NCI-H128 (cell line): ENCODE results near the gene CENPP.

ENCODE experiments used
- DNase-seq: peaks from one replicate; lab custom pipeline; 2025; ENCODE audit not compliant: unreplicated experiment; lab: John Stamatoyannopoulos, UW

CENPP gene

DNA sequence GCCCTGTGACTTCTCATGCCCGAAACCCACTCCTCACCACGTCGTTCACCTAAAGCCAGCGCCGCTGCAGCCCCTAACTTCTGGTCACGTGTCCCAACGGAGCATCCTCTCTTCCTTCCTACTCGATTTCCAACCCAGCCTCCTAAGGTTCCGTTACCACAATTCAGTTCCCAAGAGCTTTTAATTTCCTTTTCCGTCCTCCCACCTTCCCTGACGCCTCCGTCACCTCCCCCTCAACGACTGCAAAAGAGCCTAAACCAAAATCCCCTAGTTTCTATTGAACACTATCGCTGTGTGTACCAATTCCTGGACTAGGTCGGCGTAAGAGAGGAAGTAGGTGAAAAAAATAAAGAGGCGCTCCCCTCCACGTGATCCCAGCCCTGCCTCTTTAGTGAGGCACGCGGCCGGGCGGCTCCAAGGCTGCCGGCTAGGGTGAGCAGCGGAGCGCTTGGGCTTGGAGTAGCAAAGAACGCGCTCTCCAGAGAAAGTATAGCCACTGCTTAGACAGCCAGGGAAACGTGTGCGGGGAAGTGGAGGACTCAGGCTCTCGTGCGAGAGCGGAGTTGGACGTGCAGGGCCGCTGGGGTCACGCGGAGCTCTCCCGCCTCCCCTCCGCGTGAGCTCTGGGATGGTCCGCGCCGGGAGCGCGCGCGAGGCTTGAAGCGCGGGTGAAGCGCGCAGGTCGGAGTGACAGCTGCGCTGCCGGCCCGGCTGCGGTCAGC is at the start of gene CENPP, which contains the start of gene NOL8:
Gene CENPP, plus strand, starts transcription at position 685 of the 722 bp plus-strand sequence.
Gene NOL8, minus strand, starts transcription at position 82 of the 722 bp plus-strand sequence. CDS start 1,189 bp downstream, outside the sequence.
- DNase-seq, result peak; percentile 71

DNA sequence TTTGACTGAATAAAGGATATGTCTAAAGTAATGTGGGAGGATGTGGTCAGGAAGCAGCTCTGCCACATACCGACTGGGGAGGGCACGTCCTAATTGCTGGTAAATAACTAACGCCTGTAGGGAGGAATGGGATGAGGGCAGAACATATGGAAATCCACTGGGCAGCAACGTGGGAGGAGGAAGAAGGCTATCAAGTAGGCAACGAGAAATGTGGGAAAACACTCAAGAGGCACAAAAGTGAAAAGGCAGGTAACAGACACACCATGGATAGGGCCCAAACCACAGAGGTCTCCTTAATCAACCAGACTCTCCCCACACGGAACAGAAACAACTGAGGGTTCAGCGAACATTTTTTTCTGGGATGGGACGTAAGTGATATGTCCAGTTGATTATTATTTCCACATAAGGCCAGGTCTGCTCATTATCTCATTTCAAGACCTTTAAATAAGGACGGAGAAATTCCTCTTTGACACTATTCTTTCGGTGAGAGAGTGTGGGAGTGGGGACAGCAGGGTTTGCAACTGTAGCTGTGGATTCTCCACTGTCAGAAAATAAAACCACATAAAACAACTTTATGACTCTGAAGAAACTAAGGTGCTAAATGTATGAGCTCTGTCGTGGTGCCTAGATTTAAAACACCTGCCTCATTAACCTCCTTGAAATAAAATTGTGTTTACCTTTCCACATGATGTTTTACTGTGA is 49.3 kb upstream of the CENPP start:
- no peak for DNase-seq

DNA sequence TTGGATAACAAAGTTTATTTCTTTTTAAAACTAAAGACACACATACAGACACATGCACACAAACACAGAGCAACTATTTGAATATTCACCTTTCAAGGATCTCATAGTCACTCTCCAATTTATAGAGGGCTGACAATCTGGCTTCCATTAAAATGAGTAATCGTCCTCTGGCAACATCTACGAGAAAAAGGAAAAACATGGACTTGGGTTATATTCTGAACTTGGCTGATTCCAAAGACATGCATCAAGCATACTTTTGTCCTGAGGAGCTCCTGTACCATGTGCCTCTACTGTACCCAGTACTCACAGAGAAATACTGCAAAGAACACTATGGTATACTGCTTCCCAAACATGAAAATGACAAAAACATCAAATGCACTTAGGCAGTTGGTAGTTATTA is 47.6 kb upstream of the CENPP start:
- DNase-seq, result no peak

DNA sequence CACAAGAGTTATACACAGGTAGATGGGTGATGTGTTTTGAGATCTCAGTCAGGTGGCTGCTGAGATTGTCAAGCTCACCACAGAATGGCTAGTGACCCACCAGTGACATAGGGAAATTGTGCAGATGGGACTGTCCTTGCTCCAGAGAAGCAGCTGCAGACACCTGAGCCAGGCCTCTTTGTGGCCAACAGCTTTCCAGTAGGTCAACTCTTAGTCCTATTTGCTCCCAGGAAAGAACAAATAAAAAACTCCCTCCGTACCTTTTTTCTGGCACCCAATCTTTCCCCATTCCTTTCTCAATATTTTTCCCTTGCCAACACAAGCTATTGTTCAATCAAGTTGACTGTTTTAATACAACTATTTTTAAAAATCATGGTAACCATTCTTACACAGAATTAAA is 46.5 kb upstream of the CENPP start:
- DNase-seq, result no peak

DNA sequence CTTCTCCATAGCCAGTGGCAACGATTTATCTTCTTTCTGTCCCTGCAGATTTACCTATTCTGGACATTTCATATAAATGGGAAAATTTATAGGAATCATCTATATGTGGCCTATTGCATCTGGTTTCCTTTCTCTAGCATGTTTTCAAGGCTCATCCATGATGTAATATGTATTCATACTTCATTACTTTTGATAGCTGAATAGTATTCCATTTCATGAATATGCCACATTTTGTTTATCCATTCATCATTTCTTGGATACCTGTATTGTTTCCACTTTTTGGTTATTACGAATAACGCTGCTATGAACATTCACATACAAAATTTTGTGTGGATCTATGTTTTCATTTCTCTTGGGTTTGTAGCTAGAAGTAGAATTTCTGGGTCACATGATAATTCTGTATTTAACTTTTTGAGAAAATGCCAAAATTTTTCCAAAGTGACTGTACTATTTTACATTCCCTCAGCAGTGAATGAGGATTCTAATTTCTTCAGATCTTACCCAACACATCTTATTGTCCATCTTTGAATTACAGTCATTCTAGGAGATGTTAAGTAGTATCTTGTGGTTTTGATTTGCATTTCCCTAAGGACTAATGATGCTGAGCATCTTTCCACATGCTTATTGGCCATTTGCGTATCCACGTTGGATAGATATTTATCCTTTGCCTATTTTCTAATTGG is 35.9 kb upstream of the CENPP start:
- DNase-seq, result no peak

DNA sequence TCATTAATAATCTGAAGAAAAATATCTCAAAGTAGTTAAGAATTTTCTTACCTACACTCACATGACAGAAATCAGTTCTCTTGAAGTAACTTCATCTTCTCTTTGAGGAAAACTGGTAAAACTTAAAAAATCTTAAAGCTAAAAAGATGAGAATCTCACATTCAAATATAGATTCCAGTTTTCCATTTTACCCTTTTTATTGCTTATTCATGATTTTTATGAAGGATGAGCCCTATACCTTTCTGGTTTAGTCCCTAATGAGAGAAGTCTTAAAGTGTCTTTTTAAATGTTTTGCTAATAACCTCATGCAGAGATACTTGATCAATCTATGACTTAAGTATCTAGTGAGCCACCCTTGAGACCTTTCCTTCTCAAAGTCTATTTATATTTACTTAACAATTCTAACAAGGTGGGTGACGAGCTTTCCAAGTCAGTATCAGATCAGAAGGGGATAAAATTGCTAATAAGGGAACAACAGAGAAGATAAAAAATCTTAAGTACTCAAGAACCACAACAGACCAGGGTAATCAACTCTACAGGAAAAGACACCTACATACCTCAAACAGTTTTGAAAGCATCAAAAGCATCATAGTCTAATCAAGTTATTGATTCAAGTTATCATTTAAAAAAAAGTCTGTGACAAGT is 34.8 kb upstream of the CENPP start:
- DNase-seq, result no peak

DNA sequence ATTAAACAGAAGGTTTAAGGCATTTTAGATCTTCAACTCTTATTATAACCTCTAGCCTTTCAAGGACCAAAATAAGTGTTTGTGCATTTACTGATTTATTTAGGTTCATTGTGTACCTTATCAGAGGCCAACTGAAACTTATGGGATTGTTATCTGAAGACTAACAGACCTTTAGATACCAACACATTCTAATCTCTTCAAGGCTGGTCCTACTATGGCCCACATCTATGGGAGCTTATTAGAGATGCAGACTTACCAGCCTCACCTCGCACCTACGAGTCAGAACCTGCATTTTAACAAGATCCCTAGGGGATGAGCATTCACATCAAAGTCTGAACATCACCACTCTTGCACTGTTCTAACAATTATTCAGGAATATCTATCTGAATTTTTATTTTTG is 34.2 kb upstream of the CENPP start:
- no peak for DNase-seq

DNA sequence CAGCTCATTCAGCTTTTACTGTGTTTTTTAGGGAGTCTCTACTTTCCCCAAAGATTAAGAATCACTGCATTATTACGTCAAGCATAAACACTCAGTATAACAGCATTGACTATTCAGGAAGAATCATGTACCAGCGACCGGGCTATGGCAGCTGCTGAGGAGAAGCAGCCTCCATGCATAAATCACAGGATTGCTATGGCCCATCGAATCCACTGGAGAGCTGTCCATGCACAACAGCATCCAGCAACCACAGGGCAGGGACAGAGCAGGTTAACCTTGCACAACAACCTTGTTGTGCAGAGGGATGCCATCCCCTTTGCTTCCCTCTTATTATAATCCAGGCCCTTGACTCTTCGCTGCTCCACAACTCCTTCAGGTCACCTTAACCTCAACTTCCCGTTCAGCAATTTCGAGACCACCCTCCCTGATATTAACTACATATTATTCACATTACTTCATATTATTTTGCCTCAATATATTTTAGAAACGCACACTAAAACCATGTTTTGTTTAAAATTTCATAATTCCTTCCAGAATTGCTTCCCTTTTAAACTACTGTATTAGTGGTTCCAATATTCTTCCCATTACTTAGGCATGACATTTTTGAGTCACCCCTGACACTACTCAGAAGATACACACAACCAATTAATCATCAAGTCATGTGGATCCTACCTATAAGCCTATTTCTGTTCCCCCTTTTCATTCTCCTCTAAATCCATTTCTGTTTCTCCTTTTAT is 33.2 kb upstream of the CENPP start:
- DNase-seq, result no peak

DNA sequence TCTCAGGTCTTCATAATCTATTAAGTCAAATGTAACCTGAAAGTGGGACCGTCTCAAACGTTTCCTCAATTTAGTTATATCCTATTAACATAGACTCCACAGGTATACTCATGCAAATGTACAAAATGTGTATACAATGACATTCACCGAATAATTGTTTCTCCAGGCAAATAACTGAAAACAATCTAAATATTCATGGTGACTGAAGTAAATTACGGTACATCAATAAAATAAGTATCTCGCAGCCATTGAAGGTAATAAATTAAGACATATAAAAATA is 32.7 kb upstream of the CENPP start:
- no peak for DNase-seq

DNA sequence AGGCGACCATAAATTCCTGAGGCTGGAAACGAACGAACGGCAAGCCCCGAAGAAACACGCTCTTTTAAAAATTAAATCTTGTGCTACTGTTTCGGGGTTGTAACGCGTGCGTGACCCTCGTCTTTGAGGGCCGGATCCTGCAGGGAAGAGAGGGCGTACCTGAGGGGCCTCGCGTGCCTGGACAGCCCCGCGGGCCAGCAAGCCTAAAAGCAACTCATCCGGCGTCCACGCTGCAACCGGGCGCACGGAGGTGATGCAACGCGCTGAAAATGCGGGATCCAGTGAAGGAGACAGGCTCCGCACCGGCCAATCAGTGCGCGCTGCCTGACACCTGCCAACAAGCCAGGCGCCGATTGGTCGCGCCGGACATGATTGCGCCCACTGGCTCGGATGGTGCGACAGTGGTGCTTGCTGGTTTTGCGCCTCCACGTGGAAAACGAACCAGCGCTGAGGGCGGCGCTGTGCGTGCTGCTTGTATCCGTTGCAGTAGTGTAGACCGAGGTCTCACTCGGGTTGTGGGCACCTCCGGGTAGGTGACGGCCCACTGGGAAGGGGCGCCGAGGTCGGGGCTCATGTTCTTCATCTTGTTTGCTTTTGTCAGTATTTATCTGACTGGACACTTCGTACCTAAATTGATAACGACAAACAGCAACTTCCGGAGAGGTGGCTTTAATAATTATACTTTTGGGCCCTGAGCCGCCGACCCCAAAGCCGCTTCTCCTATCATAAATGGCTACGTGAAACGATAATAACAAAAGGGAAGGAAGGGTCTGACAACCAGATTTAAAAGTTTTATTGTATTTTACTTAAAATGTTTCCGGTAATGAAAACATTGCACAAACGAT is 32.1 kb upstream of the CENPP start, which contains the start of gene IARS1:
Gene IARS1, minus strand, starts transcription at position 246 of the 845 bp plus-strand sequence. CDS start 4,278 bp downstream, outside the sequence.
- DNase-seq, result peak; percentile 96

DNA sequence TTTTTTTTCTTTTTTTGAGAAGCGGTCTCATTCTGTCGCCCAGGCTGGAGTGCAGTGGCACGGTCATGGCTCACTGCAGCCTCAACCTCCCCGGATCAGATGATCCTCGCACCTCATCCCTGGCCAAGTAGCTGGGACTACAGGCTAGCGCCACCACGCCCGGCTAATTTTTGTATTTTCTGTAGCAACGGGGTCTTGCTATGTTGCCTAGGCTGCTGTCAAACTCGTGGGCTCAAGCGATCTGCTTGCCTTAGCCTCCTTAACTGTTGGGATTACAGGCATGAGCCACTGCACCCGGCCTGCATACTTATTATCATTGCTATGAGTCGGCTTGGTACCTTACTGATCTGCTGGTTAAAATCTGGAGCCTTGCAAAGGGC is 31.5 kb upstream of the CENPP start:
- no peak for DNase-seq

DNA sequence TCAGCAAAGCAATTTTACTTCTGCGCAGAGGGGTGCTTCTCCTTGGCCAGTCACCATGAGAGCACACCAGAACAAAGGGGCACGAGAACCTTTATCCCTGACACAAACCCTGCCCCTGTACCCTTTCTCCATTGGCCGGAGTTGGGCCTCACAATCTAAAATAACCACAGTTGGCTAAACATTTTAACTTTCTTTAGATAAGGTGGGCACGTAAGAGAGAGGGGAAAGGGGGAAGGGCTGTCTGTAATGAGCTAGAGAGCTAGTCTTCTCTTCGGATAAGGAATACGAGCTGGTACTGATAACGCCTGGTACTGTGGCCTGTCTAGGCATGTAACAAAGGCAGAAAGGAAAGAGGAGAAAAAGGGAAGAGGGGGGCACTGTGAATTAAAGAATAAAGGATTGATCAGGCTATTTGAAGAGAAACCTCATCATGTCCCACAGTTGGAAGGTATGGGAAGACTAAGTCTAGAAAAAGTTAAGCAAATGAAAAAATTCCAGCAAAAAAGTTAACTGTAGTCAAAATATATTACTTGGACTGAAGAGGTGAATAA is 30.4 kb upstream of the CENPP start:
- DNase-seq, result no peak

DNA sequence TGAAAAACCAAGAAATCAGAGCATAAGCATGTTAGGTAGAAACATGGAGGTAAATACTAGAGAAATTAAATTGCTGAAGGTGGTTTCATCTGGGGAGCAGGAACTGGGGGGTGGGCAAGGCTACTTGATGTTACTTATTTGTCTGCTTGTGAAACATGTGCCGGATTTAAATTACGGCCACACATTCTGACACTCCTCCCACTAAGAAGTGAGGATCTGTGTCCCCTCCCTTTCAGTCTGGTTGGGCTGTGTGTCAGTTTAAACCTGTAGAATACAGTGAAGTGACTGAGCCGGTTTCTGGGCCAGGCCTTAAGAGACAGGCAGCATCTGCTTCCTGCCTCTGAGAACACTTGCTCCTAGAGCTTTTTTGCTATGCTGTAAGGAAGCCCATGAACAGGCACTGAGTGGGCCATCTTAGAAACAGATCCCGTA is 29.9 kb upstream of the CENPP start:
- DNase-seq, result no peak

DNA sequence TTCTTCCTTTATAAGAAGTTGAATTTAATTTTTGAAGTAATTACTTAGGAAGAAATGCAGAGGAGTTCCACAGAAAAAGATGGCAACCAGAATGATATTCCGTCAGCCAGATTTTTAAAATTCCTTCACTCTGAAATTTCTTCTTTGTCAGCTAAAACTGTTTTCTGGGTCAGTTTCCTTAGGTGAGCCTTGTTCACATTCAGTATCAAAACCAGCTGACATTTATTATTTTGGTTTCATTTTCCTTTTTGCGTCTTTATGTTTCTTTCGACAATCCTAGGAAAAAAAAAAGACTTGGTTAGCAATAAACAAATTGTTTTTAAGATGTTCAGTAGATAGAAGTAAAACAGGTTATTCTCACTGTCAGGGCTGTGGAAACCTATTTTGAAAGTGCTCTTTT is 28.1 kb upstream of the CENPP start:
- no peak for DNase-seq

DNA sequence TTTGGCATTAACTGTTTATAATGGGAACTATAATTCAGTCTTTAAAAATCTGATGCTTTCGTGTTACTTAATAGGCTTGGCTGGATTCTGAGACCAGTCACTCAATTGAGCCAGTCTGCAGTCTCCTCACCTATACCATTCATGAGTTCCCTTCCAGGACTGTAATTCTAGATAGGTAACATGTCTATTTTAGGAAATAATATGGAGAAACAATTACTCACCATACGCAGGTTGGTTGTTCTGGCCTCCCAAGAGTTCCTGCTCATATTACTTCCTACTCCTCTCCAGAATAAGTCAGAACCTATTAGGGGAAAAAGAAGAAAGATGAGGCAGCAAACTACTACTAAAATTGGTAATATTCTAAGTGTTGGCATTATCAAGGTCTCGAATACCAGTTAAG is 27.7 kb upstream of the CENPP start:
- DNase-seq, result no peak

DNA sequence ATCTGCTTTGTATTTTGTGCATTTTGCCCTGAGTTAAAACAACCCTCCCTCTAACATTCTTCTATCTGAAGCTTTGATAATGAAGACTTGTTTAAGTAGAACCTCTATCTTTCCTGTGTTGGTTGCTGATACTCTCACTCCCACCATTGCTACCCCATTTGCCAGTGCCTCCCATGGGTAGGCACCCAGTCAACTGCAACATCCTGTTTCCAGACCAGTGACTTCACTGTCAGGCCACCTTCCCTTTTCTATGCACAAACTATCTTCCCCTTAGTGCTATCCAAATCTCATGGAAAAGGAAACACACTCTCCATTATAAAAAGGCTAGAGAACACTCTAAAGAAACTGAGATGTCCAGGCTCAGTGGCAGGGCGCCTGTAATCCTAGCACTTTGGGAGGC is 26.6 kb upstream of the CENPP start:
- DNase-seq, result no peak

DNA sequence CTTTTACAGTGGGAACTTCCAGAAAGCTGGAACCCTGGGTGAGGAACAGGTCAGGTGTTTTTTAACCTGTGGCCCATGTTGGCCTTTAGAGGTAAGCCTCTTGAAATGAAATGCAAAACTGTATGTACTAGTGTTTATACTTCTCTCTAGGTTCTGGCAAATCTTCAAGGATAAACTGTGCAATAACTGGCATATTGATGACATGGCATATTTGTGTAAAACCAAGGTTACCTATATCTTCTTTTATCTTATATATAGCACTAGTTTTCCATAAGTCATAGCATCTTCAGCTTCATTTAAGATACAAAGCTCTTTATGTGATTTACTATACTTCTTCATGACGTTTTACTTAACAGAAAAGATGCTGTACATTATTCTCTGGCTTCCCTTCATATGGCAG is 24.8 kb upstream of the CENPP start:
- DNase-seq, result no peak

DNA sequence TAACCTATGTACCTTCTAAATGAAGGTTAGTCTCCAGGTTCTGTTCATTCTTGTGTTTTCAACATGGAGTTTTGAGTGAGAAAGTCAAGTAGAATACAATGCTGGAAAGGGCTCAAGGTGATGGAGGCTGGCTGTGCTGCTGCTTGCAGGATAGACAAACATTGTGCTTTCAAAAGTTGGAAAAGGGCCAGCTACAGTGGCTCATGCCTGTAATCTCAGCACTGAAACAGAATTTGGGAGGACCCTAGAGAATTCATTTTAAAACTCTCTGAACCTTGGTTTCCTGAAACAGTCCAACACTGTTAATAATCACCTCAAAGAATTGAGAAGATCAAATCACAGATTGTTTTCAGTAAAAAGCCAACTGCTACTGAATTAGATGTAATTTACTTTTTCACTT is 16.9 kb upstream of the CENPP start:
- DNase-seq, result no peak

DNA sequence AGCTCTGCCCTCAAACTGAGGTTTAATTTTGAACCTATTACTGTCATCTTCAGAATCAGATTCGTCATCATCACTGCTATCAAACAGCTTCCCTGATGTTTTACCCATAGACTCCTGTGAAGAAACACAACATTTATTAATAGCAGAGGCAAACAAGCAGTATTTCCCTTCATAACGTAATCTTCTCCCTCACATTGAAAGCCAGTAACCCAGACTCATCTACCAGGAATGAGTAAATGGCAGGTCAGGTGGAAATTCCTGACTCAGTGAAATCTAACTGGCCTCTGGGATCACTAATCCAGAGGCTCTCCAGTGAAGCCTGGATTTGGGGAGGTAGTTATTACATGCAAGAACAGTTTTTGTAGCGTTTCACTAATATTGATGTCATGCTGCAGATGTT is 15.2 kb upstream of the CENPP start:
- no peak for DNase-seq
